AG08396 (cell line): Measurements from ENCODE around the gene PTDSS2.
A peak's percentile ranks its signal among the peaks of the same experiment; 100 is the strongest.

Source experiments
- DNase-seq: peaks from one replicate; pipeline ENCODE4 v3.0.0; 2012; ENCODE audit warnings: low spot score, mixed read lengths

The PTDSS2 gene

GRCh38 chr11:532986-533585 is 83.0 kb downstream of the PTDSS2 start:
- no peak for DNase-seq

GRCh38 chr11:533586-534395 is 83.7 kb downstream of the PTDSS2 start:
- no peak for DNase-seq

GRCh38 chr11:534396-535209 is 84.5 kb downstream of the PTDSS2 start:
- peak; percentile 58 for DNase-seq

DNA sequence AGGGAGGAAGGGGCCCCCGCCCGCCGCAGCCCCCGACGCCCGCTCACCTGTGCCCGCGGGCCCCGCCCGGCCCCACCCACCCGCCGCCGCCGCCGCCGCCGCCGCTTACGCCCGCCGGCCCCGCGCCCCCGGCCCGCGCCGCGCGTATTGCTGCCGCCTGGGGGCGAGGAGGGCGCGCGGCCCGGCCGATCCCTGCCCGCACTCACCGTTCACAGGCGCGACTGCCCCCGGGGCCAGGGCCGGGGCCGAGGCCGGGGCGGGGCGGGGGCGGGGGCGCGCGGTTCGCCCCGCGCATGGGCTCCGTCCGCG is 85.1 kb downstream of the PTDSS2 start:
- DNase-seq: no peak

DNA sequence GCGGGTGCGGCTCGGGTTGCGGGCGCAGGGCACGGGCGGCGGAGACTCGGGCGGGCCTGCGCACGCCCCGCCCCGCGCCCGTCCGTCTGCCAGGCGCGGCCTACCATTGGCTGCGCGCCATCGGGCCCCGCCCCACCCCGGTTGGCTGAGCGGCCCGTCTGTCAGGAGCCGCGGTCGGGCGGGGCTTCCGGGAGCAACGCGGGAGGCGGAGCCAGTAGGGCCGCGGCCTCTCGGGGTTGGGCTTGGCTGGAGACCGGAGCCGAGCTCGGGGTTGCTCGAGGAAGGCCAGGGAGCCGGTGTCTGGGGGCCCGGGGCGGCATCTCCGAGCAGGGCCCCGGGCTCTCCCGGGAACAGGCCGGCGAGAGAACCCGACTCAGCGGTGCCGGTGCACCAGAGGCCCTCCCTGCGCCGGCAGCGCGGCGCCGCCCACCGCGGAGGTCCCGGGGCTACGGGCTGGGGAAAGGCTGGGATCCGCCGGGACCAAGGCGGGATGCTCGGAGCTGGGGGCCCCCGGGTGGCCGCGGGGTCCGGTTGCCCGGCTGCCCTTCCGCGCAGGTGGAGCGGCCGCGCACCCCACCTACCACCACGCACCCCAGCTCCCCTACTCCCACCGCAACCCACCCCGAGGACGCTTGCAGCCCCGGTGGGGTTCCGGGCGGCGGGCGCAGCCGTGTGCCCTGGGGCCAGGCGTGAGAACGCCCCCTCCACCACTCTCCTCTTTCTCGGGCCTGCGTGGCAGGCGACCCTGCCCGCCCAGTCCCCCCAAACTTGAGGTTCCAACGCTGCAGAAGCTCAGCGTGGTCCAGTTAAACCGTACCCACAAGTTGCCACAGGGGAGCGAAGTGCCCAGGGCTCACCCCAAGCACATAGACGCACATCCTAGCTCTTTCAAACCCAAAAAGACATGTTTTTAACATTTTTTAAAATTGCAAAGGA is 85.7 kb downstream of the PTDSS2 start, which contains the start of gene HRAS:
Gene HRAS (minus strand): TSS at position 58 of the 936 bp plus-strand sequence.
- peak; percentile 100 for DNase-seq

DNA sequence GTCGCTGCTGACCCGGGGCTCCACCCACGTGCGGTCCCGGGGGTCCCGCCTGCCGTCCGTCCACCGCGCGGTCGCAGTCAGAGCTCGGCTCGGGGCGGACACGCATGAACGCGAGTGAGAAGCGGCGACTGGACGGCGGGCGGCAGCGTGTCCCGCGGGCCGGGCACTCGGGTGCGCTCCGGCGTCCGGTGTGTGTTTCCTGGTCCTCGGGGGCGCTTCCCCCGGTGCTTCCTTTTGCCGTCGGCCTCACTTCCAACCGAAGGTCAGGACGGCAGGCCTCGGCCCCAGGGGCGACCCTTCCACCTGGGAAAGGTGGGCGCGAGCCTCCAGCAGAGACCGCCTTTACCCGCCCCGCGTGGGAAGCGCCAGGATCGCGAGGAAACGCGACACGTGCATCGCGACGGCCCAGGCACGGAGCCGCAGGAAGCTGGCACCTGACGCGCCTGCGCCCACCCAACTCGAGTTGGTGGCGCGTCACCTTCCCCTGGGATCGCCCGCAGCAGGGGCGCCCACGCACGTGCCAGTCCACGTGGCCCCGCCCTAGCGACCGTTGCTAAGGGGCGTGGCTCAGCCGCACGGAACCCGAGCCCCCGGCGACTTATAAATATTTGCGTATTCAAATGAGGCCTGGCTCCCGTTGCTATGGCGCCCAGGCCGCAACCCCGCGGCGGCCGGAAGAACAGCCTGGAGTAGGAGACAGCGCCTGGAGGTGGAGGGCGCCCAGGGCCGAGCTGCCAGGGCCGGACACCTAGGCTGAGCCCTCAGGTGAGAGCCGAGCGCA is 87.0 kb downstream of the PTDSS2 start, which contains the start of gene LRRC56:
Gene LRRC56 (plus strand): TSS at position 687 of the 781 bp plus-strand sequence. CDS start 3,158 bp downstream, outside the sequence.
- peak; percentile 98 for DNase-seq

- DNase-seq: peak; percentile 48
Observed at GRCh38 chr11:537622-538430, 87.7 kb downstream of the PTDSS2 start.

DNA sequence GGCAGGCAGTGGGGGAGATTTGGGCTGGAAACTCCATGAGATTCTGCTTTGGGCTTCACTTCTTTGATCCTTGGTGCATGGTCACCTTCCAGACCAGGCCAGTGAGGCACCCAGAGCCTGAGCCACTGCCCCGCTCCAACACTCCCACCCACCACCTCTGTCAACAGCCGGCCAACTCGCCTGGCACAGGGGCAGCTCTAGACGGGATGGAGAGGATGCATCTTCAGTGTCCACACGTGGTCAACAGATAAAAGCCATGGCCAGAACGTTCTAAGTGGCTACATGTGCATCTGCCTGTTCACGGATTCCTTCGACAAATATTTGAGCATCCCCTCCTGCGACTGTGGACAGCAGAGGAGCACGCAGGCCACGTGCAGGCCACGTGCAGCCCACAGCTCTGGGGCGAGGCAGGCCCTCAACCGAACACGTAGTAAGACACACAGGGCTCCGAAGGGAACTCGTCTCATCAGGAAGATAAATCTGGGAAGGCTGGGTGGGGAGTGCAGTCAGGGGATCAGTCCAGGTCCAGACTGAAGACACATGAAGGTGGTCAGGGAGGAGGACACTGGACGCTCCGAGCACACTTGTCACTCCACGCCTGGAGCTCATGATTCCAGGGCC is 88.5 kb downstream of the PTDSS2 start:
- no peak for DNase-seq

DNA sequence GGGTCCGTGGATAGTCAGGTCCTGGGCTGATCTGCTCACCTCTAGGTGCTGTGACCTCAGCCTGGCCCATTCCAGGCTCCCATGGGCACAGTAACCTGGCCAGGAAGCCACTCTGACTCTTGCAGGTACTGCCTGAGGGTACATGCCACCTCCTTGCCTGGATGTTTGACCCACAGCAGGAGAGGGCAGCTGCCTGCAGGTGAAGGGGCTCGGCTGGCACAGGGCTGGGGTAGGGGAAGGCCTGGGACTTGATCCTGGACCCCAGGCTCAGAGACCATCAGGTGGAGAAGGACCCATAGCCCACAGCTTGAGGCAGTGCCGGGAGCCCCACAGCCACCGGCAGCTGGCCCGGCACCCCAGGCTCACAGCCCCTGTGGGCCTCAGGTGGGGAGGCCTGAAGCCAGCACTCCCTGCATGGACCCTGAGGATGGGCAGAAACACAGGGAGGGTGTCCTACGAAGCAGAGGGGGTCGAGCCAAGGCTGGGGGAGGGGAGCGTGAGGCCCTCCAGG is 89.9 kb downstream of the PTDSS2 start:
- DNase-seq: no peak
